HEK293 (cell line): ENCODE data around the gene ANAPC2.
A peak's percentile ranks its signal among the peaks of the same experiment; 100 is the strongest.

Experiments used
- CTCF ChIA-PET: fragments of 350-600 bp; formaldehyde crosslinking; extraction: SDS; loops from one replicate; lab custom pipeline; 2021; ENCODE audit warnings: antibody characterized with exemption; lab: Yijun Ruan, JAX
- POLR2A ChIA-PET: fragments of 300-600 bp; formaldehyde crosslinking; extraction: SDS; loops from one replicate; lab custom pipeline; 2020; ENCODE audit warnings: antibody characterized with exemption, inconsistent platforms; lab: Yijun Ruan, JAX
- H3K27ac ChIP-seq: fragments of 200-500 bp; sonication (Bioruptor generic); 2 replicates; pipeline ENCODE4 v1.5.1; 2014; ENCODE audit warnings: low read depth, low read length, control low read depth, inconsistent platforms; ENCODE audit errors: extremely low read depth
- H3K36me3 ChIP-seq, 2 experiments: fragments of 200-500 bp in 1 of 2; sonication (Bioruptor generic) in 1 of 2; 1 replicate in 1 of 2; 2 replicates in 1 of 2; pipeline ENCODE4 v1.5.1; 2014 to 2017; ENCODE audit warnings: inconsistent platforms in 2 of 2, low read length in 2 of 2; ENCODE audit not compliant: control insufficient read depth in 2 of 2, insufficient read depth in 1 of 2
- H3K4me1 ChIP-seq: fragments of 200-500 bp; sonication (Bioruptor generic); 2 replicates; pipeline ENCODE4 v1.5.1; 2014; ENCODE audit warnings: mild to moderate bottlenecking, low read length, inconsistent platforms; ENCODE audit not compliant: control insufficient read depth, insufficient read depth
- H3K4me3 ChIP-seq: 2 replicates; pipeline ENCODE4 v1.5.1; 2011; ENCODE audit warnings: low read depth, mild to moderate bottlenecking, control low read depth, low read length, moderate library complexity
- H3K9me3 ChIP-seq: fragments of 200-500 bp; sonication (Bioruptor generic); 2 replicates; pipeline ENCODE4 v1.5.1; 2014; ENCODE audit warnings: low read depth, low read length, inconsistent platforms; ENCODE audit not compliant: control insufficient read depth, insufficient read depth
- BCL11A ChIP-seq: fragments of 450-650 bp; formaldehyde crosslinking; IDR thresholded peaks from 2 replicates; pipeline ENCODE4 v1.5.1; 2016; ENCODE audit warnings: low read depth, missing biosample characterization, missing genetic modification characterization
- IKZF3 ChIP-seq: fragments of 450-650 bp; IDR thresholded peaks from 2 replicates; pipeline ENCODE4 v1.5.0; 2018; ENCODE audit warnings: missing biosample characterization, mild to moderate bottlenecking, missing genetic modification characterization, moderate library complexity
- PRDM1 ChIP-seq: fragments of 450-650 bp; formaldehyde crosslinking; IDR thresholded peaks from 2 replicates; pipeline ENCODE4; 2016; ENCODE audit warnings: missing biosample characterization, missing genetic modification characterization
- REPIN1 ChIP-seq: fragments of 450-650 bp; formaldehyde crosslinking; IDR thresholded peaks from 2 replicates; pipeline ENCODE4 v1.5.1; 2017; ENCODE audit warnings: missing biosample characterization, missing genetic modification characterization, low read depth
- ZNF140 ChIP-seq: fragments of 450-650 bp; formaldehyde crosslinking; IDR thresholded peaks from 2 replicates; pipeline ENCODE4 v1.5.1; 2016; ENCODE audit warnings: missing biosample characterization, missing genetic modification characterization
- ZNF146 ChIP-seq: fragments of 450-650 bp; formaldehyde crosslinking; IDR thresholded peaks from 2 replicates; pipeline ENCODE4 v1.5.1; 2016; ENCODE audit warnings: missing biosample characterization, missing genetic modification characterization
- ZNF157 ChIP-seq: fragments of 450-650 bp; formaldehyde crosslinking; IDR thresholded peaks from 2 replicates; pipeline ENCODE4 v1.5.1; 2016; ENCODE audit warnings: missing biosample characterization, missing genetic modification characterization
- ZNF169 ChIP-seq: fragments of 450-650 bp; formaldehyde crosslinking; IDR thresholded peaks from 2 replicates; pipeline ENCODE4 v1.5.1; 2016; ENCODE audit warnings: missing biosample characterization, missing genetic modification characterization
- ZNF423 ChIP-seq: fragments of 450-650 bp; formaldehyde crosslinking; IDR thresholded peaks from 2 replicates; pipeline ENCODE4 v1.5.1; 2016; ENCODE audit warnings: missing biosample characterization, missing genetic modification characterization
- ZNF48 ChIP-seq: fragments of 450-650 bp; formaldehyde crosslinking; IDR thresholded peaks from 2 replicates; pipeline ENCODE4 v1.5.1; 2016; ENCODE audit warnings: missing biosample characterization, missing genetic modification characterization
- ZNF521 ChIP-seq: fragments of 450-650 bp; formaldehyde crosslinking; IDR thresholded peaks from 2 replicates; pipeline ENCODE4 v1.5.1; 2017; ENCODE audit warnings: missing biosample characterization, mild to moderate bottlenecking, missing genetic modification characterization
- ZNF549 ChIP-seq: fragments of 450-650 bp; IDR thresholded peaks from 2 replicates; pipeline ENCODE4 v1.5.1; 2018; ENCODE audit warnings: missing biosample characterization, missing genetic modification characterization, mild to moderate bottlenecking, inconsistent platforms, moderate library complexity
- ZNF624 ChIP-seq: fragments of 450-650 bp; formaldehyde crosslinking; IDR thresholded peaks from 2 replicates; pipeline ENCODE4 v1.5.1; 2017; ENCODE audit warnings: missing biosample characterization, missing genetic modification characterization
- ZNF658 ChIP-seq: fragments of 450-650 bp; formaldehyde crosslinking; IDR thresholded peaks from 2 replicates; pipeline ENCODE4; 2016; ENCODE audit warnings: missing biosample characterization, missing genetic modification characterization
- ZNF777 ChIP-seq: fragments of 450-650 bp; formaldehyde crosslinking; IDR thresholded peaks from 2 replicates; pipeline ENCODE4 v1.5.1; 2017; ENCODE audit warnings: missing biosample characterization, missing genetic modification characterization, borderline replicate concordance
- ZXDB ChIP-seq: fragments of 450-650 bp; formaldehyde crosslinking; IDR thresholded peaks from 2 replicates; pipeline ENCODE4 v1.5.1; 2016; ENCODE audit warnings: missing biosample characterization, missing genetic modification characterization
- TF ChIP-seq, protein P1 (sequence below): fragments of 450-650 bp; formaldehyde crosslinking; IDR thresholded peaks from 2 replicates; pipeline ENCODE4 v1.5.1; 2016; ENCODE audit warnings: missing biosample characterization, missing genetic modification characterization, low read depth
- TF ChIP-seq, protein P2 (sequence below): fragments of 450-650 bp; formaldehyde crosslinking; optimal IDR thresholded peaks from 2 replicates; pipeline ENCODE3; 2016; ENCODE audit warnings: missing biosample characterization, mild to moderate bottlenecking, missing genetic modification characterization
- TF ChIP-seq, protein P3 (sequence below): fragments of 450-650 bp; formaldehyde crosslinking; IDR thresholded peaks from 2 replicates; pipeline ENCODE4 v1.5.0; 2017; ENCODE audit warnings: missing biosample characterization, missing genetic modification characterization, borderline replicate concordance
- TF ChIP-seq, protein P4 (sequence below): fragments of 450-650 bp; formaldehyde crosslinking; IDR thresholded peaks from 2 replicates; pipeline ENCODE4 v1.5.1; 2017; ENCODE audit warnings: missing biosample characterization, missing genetic modification characterization
- TF ChIP-seq, protein P5 (sequence below): fragments of 450-650 bp; formaldehyde crosslinking; IDR thresholded peaks from 2 replicates; pipeline ENCODE4 v1.5.1; 2016; ENCODE audit warnings: missing biosample characterization, missing genetic modification characterization
- TF ChIP-seq, protein P6 (sequence below): fragments of 450-650 bp; IDR thresholded peaks from 2 replicates; pipeline ENCODE4 v1.5.1; 2018; ENCODE audit warnings: missing biosample characterization, missing genetic modification characterization

The ANAPC2 gene

DNA sequence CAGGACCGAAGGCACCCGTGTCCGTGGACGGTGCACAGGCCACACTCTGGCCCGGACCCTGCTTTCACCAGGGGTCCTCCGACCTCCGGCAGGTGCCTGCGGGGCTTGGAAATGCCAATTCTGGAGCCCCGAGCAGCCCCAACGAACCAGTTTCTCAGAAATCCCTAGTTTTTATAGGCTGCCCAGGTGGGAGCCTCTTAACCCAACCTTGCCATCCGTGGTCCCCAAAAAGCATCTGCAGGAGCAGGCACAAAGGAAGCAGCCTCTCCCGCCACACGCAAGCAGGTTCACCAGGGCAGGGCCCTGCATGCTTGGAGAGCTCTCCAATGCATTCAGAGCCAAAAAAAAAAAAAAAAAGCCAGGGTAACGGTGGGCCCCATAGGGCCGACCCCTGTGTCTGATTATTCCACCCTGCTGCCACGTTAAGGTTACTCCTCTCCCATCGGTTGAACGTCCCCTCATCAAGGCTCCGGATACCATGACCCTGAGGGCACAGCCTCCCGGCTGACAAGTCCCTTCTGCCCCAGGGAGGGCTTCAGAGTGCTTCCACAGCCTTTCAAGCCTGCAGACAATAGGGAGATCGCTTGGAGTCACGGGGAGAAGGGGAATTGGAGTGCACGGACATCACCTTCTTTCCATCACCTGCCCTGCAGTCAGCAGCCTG, 13.0 kb upstream of the ANAPC2 start (continued):
- TF ChIP-seq ZNF549 (tag by site-specific recombination) (no peak), ZXDB (tag by site-specific recombination) (0 out of 2 replicates have a peak, but pooled peaks have one; percentile 7), PRDM1 (tag by site-specific recombination) (no peak), ZNF658 (tag by site-specific recombination) (no peak), ZNF146 (tag by site-specific recombination) (no peak)
- TF ChIP-seq, protein P1, sequence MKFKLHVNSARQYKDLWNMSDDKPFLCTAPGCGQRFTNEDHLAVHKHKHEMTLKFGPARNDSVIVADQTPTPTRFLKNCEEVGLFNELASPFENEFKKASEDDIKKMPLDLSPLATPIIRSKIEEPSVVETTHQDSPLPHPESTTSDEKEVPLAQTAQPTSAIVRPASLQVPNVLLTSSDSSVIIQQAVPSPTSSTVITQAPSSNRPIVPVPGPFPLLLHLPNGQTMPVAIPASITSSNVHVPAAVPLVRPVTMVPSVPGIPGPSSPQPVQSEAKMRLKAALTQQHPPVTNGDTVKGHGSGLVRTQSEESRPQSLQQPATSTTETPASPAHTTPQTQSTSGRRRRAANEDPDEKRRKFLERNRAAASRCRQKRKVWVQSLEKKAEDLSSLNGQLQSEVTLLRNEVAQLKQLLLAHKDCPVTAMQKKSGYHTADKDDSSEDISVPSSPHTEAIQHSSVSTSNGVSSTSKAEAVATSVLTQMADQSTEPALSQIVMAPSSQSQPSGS (tag by site-specific recombination): no peak
- TF ChIP-seq, protein P2, sequence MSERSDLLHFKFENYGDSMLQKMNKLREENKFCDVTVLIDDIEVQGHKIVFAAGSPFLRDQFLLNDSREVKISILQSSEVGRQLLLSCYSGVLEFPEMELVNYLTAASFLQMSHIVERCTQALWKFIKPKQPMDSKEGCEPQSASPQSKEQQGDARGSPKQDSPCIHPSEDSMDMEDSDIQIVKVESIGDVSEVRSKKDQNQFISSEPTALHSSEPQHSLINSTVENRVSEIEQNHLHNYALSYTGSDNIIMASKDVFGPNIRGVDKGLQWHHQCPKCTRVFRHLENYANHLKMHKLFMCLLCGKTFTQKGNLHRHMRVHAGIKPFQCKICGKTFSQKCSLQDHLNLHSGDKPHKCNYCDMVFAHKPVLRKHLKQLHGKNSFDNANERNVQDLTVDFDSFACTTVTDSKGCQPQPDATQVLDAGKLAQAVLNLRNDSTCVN (tag by site-specific recombination): peak; percentile 36
- TF ChIP-seq, protein P3, sequence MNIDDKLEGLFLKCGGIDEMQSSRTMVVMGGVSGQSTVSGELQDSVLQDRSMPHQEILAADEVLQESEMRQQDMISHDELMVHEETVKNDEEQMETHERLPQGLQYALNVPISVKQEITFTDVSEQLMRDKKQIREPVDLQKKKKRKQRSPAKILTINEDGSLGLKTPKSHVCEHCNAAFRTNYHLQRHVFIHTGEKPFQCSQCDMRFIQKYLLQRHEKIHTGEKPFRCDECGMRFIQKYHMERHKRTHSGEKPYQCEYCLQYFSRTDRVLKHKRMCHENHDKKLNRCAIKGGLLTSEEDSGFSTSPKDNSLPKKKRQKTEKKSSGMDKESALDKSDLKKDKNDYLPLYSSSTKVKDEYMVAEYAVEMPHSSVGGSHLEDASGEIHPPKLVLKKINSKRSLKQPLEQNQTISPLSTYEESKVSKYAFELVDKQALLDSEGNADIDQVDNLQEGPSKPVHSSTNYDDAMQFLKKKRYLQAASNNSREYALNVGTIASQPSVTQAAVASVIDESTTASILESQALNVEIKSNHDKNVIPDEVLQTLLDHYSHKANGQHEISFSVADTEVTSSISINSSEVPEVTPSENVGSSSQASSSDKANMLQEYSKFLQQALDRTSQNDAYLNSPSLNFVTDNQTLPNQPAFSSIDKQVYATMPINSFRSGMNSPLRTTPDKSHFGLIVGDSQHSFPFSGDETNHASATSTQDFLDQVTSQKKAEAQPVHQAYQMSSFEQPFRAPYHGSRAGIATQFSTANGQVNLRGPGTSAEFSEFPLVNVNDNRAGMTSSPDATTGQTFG (tag by site-specific recombination): no peak

DNA sequence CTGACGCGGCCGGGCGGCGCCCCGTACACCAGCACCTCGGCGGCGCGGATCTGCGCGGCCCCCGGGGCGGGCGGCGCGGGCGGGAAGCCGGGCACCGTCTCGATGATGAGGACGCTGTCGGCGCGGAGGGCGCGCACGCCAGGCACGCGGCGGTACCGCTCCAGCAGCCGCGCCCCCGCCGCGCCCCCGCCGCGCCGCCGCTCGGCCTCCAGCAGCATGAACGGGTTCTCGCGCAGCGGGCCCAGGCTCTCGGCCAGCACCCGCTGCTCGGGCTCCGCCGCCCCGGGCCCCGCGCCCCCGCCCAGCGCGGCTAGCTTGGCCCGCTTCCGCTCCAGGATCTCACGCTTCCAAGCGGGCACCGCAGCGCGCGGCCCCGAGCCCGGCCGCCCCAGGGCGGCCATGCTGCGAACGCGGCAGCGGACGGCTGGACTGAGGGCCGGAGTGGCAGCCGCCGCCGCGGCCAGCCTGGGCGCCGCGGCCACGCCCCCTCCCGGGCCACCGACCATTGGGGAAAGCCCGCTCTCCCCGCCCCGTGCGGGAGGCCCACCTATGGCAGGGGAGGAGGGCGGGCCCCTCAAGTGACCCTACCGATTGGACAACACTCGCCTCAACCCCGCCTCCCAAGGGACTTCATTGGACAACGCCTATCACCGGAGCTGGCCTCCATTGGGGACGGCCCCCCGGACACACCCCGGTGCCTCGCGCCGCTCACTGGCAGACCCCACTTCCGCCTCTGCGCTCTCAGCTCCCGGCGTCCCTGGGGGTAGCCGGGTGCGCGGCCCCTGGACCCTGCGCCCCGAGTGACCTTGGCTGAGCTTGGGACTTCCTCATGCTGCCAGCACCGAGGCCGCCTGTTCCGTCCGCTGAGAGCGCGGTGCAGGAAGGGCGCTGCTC, 12.2 kb upstream of the ANAPC2 start, which contains the start of gene TPRN:
TPRN (minus strand) TSS at position 431 of the 894 bp plus-strand sequence; CDS start at position 401, 30 bp downstream.
- CTCF ChIA-PET: interaction anchor here (0.6 to 1.1 kb wide), 7 partner anchors 12 to 412 kb away, joined by 3 to 5 read pairs (median 3); partner anchors contain the start of genes ANAPC2, RNF224 and SSNA1
- peak within 1 kb of the TSS; percentile 86 for H3K4me3 ChIP-seq
- POLR2A ChIA-PET: interaction anchor here (0.6 to 16.6 kb wide), 30 partner anchors 9 to 529 kb away, joined by 3 to 304 read pairs (median 5); partner anchors contain the start of genes ANAPC2, CYSRT1, GRIN1 and MAN1B1
- peaks cover 0 to 3% of the 10 kb centered on the region in 2 experiments; a peak in 1 of 3 replicates for H3K36me3 ChIP-seq
- no peaks in the 10 kb centered on the region for H3K9me3 ChIP-seq
- H3K27ac ChIP-seq: peak within 1 kb of the TSS; percentile 57; the same call in 1 of the 2 replicates
- peaks cover 9% of the 10 kb centered on the region for H3K4me1 ChIP-seq
- TF ChIP-seq ZNF140 (no peak), ZNF157 (no peak), ZNF777 (tag by site-specific recombination) (no peak), ZNF624 (tag by site-specific recombination) (no peak), ZNF48 (tag by site-specific recombination) (no peak), ZNF521 (tag by site-specific recombination) (no peak), IKZF3 (tag by site-specific recombination) (no peak), BCL11A (tag by site-specific recombination) (peak; percentile 85), ZNF423 (tag by site-specific recombination) (peak; percentile 64; the same call in 1 of the 2 replicates), REPIN1 (tag by site-specific recombination) (no peak), ZNF169 (no peak)
- TF ChIP-seq, protein P4, sequence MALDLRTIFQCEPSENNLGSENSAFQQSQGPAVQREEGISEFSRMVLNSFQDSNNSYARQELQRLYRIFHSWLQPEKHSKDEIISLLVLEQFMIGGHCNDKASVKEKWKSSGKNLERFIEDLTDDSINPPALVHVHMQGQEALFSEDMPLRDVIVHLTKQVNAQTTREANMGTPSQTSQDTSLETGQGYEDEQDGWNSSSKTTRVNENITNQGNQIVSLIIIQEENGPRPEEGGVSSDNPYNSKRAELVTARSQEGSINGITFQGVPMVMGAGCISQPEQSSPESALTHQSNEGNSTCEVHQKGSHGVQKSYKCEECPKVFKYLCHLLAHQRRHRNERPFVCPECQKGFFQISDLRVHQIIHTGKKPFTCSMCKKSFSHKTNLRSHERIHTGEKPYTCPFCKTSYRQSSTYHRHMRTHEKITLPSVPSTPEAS: no peak
- TF ChIP-seq, protein P1 (tag by site-specific recombination): no peak
- TF ChIP-seq, protein P5, sequence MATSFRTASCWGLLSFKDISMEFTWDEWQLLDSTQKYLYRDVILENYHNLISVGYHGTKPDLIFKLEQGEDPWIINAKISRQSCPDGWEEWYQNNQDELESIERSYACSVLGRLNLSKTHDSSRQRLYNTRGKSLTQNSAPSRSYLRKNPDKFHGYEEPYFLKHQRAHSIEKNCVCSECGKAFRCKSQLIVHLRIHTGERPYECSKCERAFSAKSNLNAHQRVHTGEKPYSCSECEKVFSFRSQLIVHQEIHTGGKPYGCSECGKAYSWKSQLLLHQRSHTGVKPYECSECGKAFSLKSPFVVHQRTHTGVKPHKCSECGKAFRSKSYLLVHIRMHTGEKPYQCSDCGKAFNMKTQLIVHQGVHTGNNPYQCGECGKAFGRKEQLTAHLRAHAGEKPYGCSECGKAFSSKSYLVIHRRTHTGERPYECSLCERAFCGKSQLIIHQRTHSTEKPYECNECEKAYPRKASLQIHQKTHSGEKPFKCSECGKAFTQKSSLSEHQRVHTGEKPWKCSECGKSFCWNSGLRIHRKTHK (tag by site-specific recombination): no peak
- TF ChIP-seq, protein P6, sequence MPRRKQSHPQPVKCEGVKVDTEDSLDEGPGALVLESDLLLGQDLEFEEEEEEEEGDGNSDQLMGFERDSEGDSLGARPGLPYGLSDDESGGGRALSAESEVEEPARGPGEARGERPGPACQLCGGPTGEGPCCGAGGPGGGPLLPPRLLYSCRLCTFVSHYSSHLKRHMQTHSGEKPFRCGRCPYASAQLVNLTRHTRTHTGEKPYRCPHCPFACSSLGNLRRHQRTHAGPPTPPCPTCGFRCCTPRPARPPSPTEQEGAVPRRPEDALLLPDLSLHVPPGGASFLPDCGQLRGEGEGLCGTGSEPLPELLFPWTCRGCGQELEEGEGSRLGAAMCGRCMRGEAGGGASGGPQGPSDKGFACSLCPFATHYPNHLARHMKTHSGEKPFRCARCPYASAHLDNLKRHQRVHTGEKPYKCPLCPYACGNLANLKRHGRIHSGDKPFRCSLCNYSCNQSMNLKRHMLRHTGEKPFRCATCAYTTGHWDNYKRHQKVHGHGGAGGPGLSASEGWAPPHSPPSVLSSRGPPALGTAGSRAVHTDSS (tag by site-specific recombination): peak; percentile 26; the same call in 1 of the 2 replicates
